Heart left ventricle (tissue), 13 donors: ENCODE results near the gene IFITM1.

Experiments used
- CTCF ChIP-seq, 12 donors: fragments of 200-600 bp; sonication (generic) in 4 of 12; IDR thresholded peaks; one replicate each; pipeline versions ENCODE4 v1.5.0 to v1.8.0; 2018 to 2022; ENCODE audit warnings: antibody characterized with exemption in 12 of 12, mild to moderate bottlenecking in 5 of 12
- POLR2A ChIP-seq, 2 donors: fragments of 450-650 bp; IDR thresholded peaks; one replicate each; pipeline ENCODE4 v1.6.1; 2017; ENCODE audit warnings: antibody characterized with exemption in 2 of 2, mild to moderate bottlenecking in 2 of 2, moderate library complexity in 2 of 2
- donor health status: ischemic (EF 13 %, LVEDD 7.1; RV severe dilation, severe dysfunction).
- donor health status: DM: no; HTN: yes; CAD: no.
- donor health status: DM: no; HTN: no; CAD: no.
- donor health status: ischemic (EF 25% LVEDD 6.9; RV normal size, moderate dysfunction).
- donor health status: ischemic (EF 25% LVEDD 5.7; RV mildly dilated, moderate dysfunction).
- donor health status: ischemic (EF 35%, LVEDD 5.7; RV mildly dilated, moderate dysfunction).
- donor health status: nonischemic (EF 11% LVEDD 7.7; RV severe dilation, severe dysfunction).
- donor health status: DM: yes; HTN: yes; CAD: no.
- donor health status: PGD.
- donor health status: ischemic (EF 29% LVEDD 5.4; RV normal size, mild dysfunction).
- donor health status: nonischemic (EF 23%, LVEDD 6.1; RV moderate dilation, normal function).

GRCh38 chr11:342328-342727 is 28.5 kb downstream of the IFITM1 start:
- TF ChIP-seq CTCF (IDR thresholded peaks at IDR 0.05) (no peak), POLR2A (IDR thresholded peaks at IDR 0.05) (no peak)
